ENCODE data around the gene ZDHHC18.

DNA sequence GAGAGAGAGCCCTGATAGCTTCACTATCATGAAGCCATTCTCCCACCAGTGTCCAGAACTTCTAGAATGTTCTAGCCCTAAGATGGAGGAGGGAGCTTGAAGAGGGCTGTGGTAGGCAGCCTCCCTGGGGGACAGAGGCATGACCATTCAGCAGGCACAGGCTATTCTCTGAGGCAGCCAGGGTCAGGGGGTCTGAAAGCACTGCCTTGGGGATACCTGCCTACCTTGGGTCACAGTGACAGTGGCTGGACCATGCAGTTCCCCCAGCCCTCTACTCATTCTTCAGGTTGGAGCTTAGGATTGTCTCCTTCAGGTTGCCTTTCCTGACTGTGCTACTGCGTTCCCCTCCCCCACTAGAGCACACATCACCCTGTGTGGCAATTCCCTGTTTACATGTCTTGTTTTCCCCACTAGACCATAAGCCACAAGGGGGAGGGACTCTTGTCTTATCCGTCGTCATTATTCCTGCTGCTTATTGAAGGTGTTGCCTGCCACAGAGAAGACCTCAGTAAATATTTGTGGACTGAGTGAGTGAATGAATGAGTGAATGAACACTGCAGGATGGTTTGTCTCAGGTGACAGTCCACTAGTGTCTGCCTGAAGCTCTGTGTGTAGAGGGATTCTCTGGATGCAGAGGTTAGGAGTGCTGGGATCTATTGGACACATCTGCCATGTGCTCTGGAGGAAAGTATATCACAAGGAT is 5.2 kb downstream of the ZDHHC18 start:
- TF ChIP-seq, protein P1, sequence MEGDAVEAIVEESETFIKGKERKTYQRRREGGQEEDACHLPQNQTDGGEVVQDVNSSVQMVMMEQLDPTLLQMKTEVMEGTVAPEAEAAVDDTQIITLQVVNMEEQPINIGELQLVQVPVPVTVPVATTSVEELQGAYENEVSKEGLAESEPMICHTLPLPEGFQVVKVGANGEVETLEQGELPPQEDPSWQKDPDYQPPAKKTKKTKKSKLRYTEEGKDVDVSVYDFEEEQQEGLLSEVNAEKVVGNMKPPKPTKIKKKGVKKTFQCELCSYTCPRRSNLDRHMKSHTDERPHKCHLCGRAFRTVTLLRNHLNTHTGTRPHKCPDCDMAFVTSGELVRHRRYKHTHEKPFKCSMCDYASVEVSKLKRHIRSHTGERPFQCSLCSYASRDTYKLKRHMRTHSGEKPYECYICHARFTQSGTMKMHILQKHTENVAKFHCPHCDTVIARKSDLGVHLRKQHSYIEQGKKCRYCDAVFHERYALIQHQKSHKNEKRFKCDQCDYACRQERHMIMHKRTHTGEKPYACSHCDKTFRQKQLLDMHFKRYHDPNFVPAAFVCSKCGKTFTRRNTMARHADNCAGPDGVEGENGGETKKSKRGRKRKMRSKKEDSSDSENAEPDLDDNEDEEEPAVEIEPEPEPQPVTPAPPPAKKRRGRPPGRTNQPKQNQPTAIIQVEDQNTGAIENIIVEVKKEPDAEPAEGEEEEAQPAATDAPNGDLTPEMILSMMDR (conservative IDR thresholded peaks at IDR 0.05; ENCODE audit: low read depth, low read length): no peak
- TF ChIP-seq EZH2 (IDR thresholded peaks at IDR 0.05; ENCODE audit: borderline replicate concordance, low read depth, low read length, poor library complexity, severe bottlenecking): no peak
